Right renal pelvis (tissue), 4 donors: ENCODE results near the gene SEPTIN10. TPM values are rescaled to one million over a fixed set of nuclear protein-coding genes. Genes with fewer than 3 reads are reported as not detected.

Source experiments
- DNase-seq, 4 donors: peaks; one replicate each; pipeline ENCODE4 v3.0.0-alpha.2; 2013; ENCODE audit warnings: low read depth in 4 of 4, low spot score in 3 of 4, missing footprints in 1 of 4
- polyA plus RNA-seq, 4 donors: library from polyadenylated mRNA; unstranded; fragments of 120-200 nt; gene quantifications; one replicate each; pipeline ENCODE4 v1.2.1, GENCODE V29; 2013; ENCODE audit not compliant: insufficient read length in 4 of 4

Gene SEPTIN10
- polyA plus RNA-seq, 4 donors, result 107 to 133 (median 124) TPM

GRCh38 chr2:109526442-109526970 lies 87.3 kb downstream of the SEPTIN10 start:
- DNase-seq, result no peak

GRCh38 chr2:109525836-109526235 lies 87.9 kb downstream of the SEPTIN10 start:
- DNase-seq, result no peak

- no peak for DNase-seq
Observed at GRCh38 chr2:109523536-109524361, 90.0 kb downstream of the SEPTIN10 start.

- DNase-seq, result no peak
Observed at GRCh38 chr2:109523121-109523520, 90.6 kb downstream of the SEPTIN10 start.

- no peak for DNase-seq
Observed at GRCh38 chr2:109522063-109522374, 91.7 kb downstream of the SEPTIN10 start.

GRCh38 chr2:109521233-109522062 lies 92.3 kb downstream of the SEPTIN10 start:
- DNase-seq, result no peak

GRCh38 chr2:109519513-109519912 lies 94.3 kb downstream of the SEPTIN10 start:
- DNase-seq, result no peak

GRCh38 chr2:109517118-109517889 lies 96.5 kb downstream of the SEPTIN10 start:
- no peak for DNase-seq

- no peak for DNase-seq
Observed at GRCh38 chr2:109516445-109517117, 97.2 kb downstream of the SEPTIN10 start.

- DNase-seq, result no peak
Observed at GRCh38 chr2:109514857-109515256, 98.9 kb downstream of the SEPTIN10 start.

GRCh38 chr2:109513749-109514588 lies 99.8 kb downstream of the SEPTIN10 start:
- DNase-seq, result no peak

GRCh38 chr2:109513230-109513629 lies 100.5 kb downstream of the SEPTIN10 start:
- DNase-seq, result no peak

- no peak for DNase-seq
Observed at GRCh38 chr2:109512076-109512475, 101.7 kb downstream of the SEPTIN10 start.

GRCh38 chr2:109511168-109511567 lies 102.6 kb downstream of the SEPTIN10 start:
- DNase-seq, result no peak

- DNase-seq, result peak; percentile 63 to 73 (median 70)
Observed at GRCh38 chr2:109510136-109511028, 103.4 kb downstream of the SEPTIN10 start.

- DNase-seq, result no peak
Observed at GRCh38 chr2:109508556-109508955, 105.2 kb downstream of the SEPTIN10 start.

GRCh38 chr2:109507828-109508227 lies 105.9 kb downstream of the SEPTIN10 start:
- DNase-seq, result no peak

- no peak for DNase-seq
Observed at GRCh38 chr2:109507217-109507616, 106.5 kb downstream of the SEPTIN10 start.
